GM18909 (cell line): Measurements from ENCODE around the gene SLC38A2.
"Not testable (repeated sequence)": the region's sequence is repeated elsewhere in the genome, so short reads cannot be mapped to it uniquely, and the experiment has no call there.

Experiments used
- ATAC-seq: cut with Tn5 transposase; IDR thresholded peaks from one replicate; pipeline ENCODE4 v1.9.1; 2021; ENCODE audit warnings: mild to moderate bottlenecking; ENCODE audit not compliant: unreplicated experiment, poor library complexity

Gene SLC38A2

GRCh38 chr12:46342562-46343033, 30.0 kb downstream of the SLC38A2 start:
- ATAC-seq = peak; percentile 56

- no peak for ATAC-seq
These were observed 33.5 kb downstream of the SLC38A2 start for GRCh38 chr12:46339051-46339450.

GRCh38 chr12:46332260-46332659, 40.3 kb downstream of the SLC38A2 start:
- no peak for ATAC-seq

- ATAC-seq = not testable (repeated sequence)
These were observed 47.5 kb downstream of the SLC38A2 start for GRCh38 chr12:46325075-46325474.

GRCh38 chr12:46320731-46321130, 51.8 kb downstream of the SLC38A2 start:
- ATAC-seq = no peak

GRCh38 chr12:46318037-46318436, 54.5 kb downstream of the SLC38A2 start:
- no peak for ATAC-seq
